HG03439 (cell line): Measurements from ENCODE around the gene NSMF.
"Not testable (repeated sequence)": the region's sequence is repeated elsewhere in the genome, so short reads cannot be mapped to it uniquely, and the experiment has no call there.

Source experiments
- ATAC-seq: cut with Tn5 transposase; IDR thresholded peaks from one replicate; pipeline ENCODE4 v1.9.1; 2021; ENCODE audit warnings: mild to moderate bottlenecking, moderate library complexity; ENCODE audit not compliant: unreplicated experiment

Gene NSMF

GRCh38 chr9:137417161-137418021 lies 41.7 kb downstream of the NSMF start:
- ATAC-seq, result no peak

GRCh38 chr9:137416563-137417151 lies 42.5 kb downstream of the NSMF start:
- ATAC-seq, result no peak

GRCh38 chr9:137416006-137416562 lies 43.0 kb downstream of the NSMF start:
- no peak for ATAC-seq

GRCh38 chr9:137415451-137415850 lies 43.7 kb downstream of the NSMF start:
- no peak for ATAC-seq

GRCh38 chr9:137412431-137412830 lies 46.7 kb downstream of the NSMF start:
- no peak for ATAC-seq

- ATAC-seq, result no peak
Observed at GRCh38 chr9:137411645-137412380, 47.3 kb downstream of the NSMF start.

- ATAC-seq, result no peak
Observed at GRCh38 chr9:137411260-137411644, 47.9 kb downstream of the NSMF start.

GRCh38 chr9:137410891-137411249 lies 48.3 kb downstream of the NSMF start:
- no peak for ATAC-seq

- not testable (repeated sequence) for ATAC-seq
Observed at GRCh38 chr9:137410236-137410890, 48.8 kb downstream of the NSMF start.

- no peak for ATAC-seq
Observed at GRCh38 chr9:137409515-137409914, 49.6 kb downstream of the NSMF start.

GRCh38 chr9:137408651-137409405 lies 50.3 kb downstream of the NSMF start:
- ATAC-seq, result no peak

- no peak for ATAC-seq
Observed at GRCh38 chr9:137407590-137408300, 51.4 kb downstream of the NSMF start.

- no peak for ATAC-seq
Observed at GRCh38 chr9:137406876-137407589, 52.1 kb downstream of the NSMF start.

- no peak for ATAC-seq
Observed at GRCh38 chr9:137406085-137406760, 52.9 kb downstream of the NSMF start.

GRCh38 chr9:137405677-137406081 lies 53.5 kb downstream of the NSMF start:
- ATAC-seq, result no peak

- ATAC-seq, result no peak
Observed at GRCh38 chr9:137404961-137405567, 54.1 kb downstream of the NSMF start.

- ATAC-seq, result no peak
Observed at GRCh38 chr9:137403269-137403668, 55.9 kb downstream of the NSMF start.

- ATAC-seq, result no peak
Observed at GRCh38 chr9:137402746-137403145, 56.4 kb downstream of the NSMF start.
